Stimulated activated CD4-positive, alpha-beta T cell treated with anti-CD3 and anti-CD28 coated beads, Interleukin-1b, Interleukin-23, amount 100 ng/mL, for 48 hours (primary cell): ENCODE measurements around the gene C13orf46.
"Not testable (repeated sequence)": the region's sequence is repeated elsewhere in the genome, so short reads cannot be mapped to it uniquely, and the experiment has no call there.

Experiments
- DNase-seq: peaks from one replicate; pipeline ENCODE4 v3.0.0-alpha.2; 2020

Gene C13orf46

GRCh38 chr13:113991676-113992179 lies 17.9 kb upstream of the C13orf46 start:
- no peak for DNase-seq

GRCh38 chr13:113991191-113991669 lies 17.4 kb upstream of the C13orf46 start:
- no peak for DNase-seq

DNA sequence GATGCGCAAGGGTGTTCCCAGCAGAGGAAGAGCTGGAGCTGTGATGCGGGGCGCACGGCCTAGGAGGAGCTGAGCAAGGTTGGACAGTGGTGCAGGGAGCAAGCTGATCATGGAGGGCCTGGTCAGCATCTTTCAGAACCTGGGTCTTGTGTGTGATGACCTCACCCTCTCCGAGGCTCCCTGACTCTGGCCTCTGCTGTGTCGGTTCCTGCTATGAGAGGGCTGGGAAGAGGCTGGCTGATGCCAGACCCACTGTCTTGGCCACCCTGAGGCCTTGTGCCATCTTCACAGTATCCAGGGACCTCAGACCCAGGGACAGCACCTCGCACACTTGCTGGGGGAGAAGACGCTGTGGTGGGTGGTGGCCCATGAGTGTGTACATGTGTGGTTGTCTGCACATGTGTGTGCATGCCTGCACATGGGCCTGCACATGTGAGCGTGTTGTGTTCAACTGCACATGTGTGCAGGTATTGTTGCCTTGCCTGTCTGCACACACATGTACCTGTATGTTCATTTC lies 16.5 kb upstream of the C13orf46 start:
- DNase-seq, result no peak

DNA sequence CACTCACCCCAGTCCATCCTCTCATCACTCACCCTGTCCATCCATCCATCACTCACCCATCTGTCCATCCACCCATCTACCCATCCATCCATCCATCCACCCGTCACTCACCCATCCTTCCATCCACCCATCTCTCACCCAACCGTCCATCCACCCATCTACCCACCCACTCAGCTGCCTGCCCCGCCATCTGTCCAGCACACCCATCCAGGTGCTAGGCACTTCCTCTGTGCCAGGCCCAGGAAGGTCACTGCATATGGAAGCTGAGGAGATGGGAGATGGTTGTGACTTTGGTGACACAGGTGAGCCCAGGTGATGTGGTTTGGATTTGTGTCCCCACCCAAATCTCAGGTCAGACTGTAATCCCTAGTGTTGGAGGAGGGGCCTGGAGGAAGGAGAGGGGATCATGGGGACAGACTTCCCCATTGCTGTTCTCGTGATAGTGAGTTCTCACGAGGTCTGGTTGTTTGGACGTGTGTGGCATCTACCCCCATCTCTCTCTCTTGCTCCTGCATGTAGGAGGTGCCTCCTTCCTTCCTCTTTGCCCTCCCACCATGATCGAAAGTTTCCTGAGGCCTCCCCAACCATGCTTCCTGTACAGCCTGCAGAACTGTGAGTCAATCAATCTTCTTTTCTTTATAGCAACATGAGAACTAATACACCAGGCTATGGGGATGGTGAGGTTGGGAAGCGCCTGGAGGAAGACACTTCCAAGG lies 15.9 kb upstream of the C13orf46 start:
- no peak for DNase-seq

DNA sequence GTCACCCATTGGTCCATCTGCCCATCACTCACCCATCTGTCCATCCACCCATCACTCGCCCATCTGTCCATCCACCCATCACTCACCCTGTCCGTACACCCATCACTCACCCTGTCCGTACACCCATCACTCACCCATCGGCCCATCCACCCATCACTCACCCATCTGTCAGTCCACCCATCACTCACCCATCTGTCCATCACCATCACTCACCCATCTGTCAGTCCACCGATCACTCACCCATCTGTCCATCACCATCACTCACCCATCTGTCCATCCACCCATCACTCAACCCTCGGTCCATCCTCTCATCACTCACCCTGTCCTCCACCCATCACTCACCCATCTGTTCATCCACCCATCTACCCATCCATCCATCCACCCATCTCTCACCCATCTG lies 15.0 kb upstream of the C13orf46 start:
- not testable (repeated sequence) for DNase-seq

DNA sequence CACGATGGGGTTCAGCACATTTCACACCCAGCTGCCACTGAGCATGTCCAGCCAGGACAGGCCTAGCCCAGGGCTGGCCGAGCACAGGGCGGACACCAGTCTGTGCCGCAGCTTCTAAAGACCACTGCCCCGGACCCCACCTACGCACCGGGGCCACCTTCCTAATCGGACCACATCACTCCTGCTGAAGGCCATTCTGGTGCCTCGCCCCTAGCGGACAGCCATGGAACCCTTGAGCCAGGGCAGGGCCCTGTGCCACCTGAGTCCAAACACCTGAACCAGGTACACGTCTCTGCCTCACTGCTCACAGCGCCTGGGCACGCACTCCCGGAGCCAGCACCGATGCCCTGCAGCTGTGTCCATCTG lies 8.4 kb upstream of the C13orf46 start:
- DNase-seq, result no peak

DNA sequence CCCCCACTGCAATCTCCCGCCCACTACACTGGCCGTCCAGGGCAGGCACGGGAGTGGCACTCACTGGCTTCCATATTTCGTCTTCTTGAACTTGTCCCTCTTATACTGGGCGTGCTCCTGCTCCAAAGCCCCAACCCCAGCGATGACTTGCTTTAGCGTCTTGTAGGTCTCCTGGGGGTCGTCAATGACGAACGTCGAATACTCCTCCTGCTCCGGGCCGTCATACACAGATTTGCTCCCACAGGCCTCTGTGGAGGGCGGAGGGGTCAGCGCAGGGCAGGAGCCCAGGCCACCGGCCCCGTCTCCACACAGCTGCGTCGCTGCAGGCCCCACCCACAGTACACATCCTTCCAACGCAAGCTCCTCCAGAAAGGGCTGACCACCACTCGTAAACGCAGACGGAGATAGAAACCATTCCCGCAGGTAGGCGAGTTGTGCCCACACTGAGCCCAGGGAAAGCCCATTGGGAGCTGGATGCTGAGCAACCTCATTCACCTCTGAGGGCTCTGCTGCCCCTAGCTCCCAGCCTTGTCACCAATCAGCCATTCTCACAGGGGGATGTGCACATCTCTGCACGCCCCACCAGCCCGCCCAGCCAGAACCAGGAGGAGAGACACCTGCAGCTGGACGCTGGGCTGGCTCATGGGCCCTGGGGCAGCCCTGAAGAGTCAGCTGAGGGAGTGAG lies 7.9 kb upstream of the C13orf46 start:
- no peak for DNase-seq

GRCh38 chr13:113981194-113981605 lies 7.3 kb upstream of the C13orf46 start:
- DNase-seq, result no peak

DNA sequence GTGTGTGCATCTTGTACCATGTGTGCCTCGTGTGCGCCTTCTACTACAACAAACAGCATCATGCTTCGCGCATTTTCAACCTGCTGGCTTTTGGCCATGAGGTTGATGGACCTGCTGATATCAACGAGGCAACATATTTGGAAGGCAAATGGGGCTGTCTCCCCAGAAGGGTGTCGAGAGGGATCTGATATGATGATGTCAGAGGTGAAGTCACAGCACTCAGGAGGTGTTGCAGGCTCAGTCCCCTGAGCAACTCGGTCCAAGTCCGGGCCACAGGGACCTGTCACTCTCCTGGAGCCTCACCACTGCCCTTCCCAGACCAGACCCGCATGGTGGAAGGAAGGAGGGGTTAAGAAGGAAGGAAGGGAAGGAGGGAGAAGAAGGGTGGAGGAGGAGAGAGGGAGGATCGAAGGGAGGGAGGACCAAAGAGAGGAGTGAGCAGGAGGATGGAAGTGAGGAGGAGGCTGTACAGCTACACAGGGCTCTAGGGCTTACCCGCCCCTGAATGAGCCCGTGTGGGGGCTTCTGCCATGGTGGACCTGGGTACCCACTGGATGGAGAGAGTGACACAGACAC lies 6.7 kb upstream of the C13orf46 start:
- DNase-seq, result no peak

DNA sequence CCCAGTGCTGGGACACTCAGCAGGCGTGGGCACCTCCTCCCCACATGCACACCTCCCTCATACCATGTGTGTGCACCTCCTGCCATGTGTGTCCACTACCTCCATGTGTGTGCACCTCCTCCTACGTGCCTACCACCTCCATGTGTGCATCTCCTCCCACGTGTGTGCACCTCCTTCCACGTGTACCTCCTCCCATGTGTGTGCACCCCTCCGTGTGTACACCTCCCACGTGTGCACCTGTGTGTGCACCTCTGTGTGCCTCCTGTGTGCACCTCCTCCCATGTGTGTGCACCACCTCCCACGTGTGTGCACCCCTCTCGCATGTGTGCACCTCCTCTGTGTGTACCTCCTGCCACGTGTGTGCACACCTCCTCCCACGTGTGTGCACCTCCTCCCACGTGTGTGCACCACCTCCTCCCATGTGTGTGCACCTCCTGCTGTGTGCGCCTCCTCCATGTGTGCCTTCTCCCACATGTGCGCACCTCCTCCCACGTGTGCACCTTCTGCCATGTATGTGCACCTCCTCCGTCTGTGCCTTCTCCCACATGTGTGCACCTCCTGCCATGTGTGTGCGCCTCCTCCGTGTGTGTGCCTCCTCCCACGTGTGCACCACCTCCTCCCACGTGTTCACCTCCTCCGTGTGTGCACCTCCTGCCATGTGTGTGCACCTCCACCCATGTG lies 6.1 kb upstream of the C13orf46 start:
- no peak for DNase-seq

DNA sequence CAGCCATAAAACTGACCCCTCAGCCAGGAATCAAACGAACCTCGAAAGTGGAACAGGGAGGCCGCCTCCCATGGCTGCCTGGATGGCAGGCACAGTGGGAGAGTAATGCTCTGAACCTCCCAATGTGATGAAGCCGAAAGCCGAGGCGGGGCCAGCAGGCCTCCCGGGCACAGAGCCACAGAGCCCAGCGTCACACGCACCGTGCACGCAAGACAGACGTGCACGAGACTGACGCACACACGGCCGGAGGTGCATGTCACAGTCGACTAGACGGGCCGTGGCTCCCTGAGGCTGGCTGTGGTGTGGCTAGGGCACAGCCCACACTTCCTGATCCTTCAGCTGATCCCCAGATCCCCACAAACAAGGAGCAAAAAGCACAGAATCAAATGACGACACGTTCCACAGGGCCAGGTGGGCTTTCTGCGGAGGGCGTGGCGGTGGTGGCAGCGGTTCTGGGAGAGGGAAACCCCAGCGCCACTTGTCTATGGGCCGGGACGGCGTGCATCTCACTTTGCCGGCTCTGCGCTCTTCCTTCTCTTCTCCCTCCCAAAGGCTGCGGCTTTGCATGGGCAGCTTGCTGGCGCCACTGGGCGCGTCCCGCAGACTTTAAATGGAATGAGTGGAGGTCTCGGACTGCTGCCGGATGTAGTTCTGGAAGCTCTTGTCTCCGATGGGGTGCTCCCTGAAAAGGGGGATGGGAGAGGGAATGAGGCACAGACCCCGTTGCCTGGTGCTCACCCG lies 5.0 kb upstream of the C13orf46 start:
- DNase-seq, result no peak

- DNase-seq, result no peak
These were observed 4.1 kb upstream of the C13orf46 start for GRCh38 chr13:113977976-113978375.

DNA sequence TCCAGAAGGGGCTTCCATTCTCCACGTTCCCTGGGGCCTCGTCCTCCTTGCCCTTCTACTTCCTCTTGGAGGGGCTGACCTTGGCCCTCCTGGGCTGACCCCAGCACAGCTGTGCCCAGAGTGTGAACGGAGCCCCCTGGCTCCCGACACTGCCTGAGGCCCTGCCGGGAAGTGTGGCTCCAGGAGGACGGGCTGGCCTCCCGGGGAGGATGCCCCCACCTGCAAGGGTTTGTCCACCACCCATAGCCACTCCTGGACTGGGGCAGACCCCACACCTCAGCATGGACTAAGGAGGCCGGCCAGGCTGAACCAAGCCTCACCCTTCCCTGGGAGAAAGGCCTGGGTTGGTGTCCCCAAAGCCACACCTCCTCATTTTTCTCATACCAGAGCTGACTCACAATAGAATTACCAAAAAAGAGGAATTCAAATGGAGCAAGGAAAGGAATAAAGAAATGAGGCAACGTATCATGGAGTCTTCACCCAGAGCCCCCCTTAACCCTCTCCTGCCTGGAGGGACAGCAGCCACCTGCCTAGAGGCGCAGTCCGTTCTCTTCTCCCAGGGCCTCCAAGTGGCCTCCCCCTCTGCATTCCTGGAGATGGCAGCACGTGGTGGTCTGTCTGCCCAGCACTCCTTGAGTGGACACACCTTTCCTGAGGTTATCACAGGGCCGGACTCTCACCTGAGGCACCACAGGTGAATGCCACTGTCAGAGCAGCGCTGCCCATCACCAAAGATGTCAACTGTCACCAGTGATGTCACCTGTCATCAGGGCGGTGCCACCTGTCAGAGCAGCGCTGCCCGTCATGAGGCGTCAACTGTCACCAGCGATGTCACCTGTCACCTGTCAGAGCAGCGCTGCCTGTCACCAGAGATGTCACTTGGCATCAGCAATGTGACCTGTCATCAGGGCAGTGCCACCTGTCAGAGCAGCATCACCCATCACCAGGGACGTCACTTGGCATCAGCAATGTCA lies 3.1 kb upstream of the C13orf46 start:
- no peak for DNase-seq

DNA sequence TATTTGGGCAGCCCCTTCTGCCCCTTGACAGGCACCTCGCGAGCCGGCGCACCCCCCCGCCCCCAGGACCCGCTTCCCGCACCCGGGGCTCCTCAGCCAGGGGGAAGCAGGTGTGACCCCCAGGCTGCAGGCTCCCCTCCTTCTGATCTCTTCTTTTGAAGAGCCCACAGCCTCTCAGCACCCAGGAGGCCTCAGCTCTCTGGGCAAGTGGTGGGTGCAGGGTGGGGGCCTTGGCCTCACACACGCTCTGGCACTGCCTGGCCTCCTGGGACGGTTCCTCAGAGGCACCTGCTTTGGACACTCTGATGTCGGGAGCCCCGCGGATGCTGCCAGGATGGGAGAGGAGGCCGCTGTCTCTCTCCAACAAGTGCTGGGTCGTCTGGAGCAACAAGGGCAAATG lies 1.5 kb upstream of the C13orf46 start:
- no peak for DNase-seq

DNA sequence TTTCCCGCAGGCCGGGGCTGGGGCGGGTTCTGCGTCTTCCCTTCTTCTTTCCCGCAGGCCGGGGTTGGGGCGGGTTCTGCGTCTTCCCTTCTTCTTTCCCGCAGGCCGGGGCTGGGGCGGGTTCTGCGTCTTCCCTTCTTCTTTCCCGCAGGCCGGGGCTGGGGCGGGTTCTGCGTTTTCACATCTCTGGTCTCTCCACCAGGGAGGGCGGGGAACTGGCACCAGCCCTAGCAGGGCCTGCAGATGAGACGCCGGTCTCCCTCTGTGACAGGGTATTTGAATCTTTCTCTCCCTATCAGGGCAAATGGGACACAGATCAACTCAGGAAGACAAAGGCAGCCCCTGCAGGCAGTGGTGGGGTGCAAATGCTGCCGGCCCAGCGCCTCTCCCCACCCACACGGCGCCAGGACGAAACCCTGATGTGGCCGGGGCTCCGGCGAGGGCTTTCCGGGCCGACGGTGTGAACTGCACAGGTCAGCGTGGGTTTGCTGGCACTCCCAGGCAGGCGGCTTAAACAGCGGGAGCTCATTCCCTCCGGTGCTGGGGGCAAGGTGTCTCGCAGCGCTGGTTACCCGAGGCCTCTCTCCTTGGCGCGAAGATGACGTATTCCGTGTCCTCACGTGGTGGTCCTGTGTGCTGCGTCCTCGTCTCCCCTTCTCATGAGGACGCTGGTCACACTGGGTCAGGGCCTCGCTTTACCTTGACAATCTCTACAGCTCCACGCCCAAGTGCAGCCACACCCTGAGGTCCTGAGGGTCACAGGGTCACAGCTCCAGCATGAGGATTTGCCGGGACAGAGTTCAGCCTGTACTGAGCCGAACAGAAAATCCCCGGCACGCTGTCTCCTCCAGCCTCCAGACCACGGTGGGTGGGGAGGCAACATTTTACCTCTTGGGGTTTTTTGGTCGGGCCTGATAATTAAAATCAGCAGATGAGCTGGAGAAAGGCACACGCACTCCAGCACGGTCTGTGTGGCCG lies 717 bp upstream of the C13orf46 start:
- DNase-seq, result no peak

GRCh38 chr13:113972451-113973217 lies 1.2 kb downstream of the C13orf46 start:
- no peak for DNase-seq

- no peak for DNase-seq
These were observed 2.2 kb downstream of the C13orf46 start for GRCh38 chr13:113971471-113972231.

- no peak for DNase-seq
These were observed 2.9 kb downstream of the C13orf46 start for GRCh38 chr13:113970810-113971470.
